H1 (cell line): Measurements from ENCODE around the gene ENOSF1. TPM values are rescaled to one million over a fixed set of nuclear protein-coding genes. Genes with fewer than 3 reads are reported as not detected.

ENCODE experiments used
- CTCF ChIA-PET: fragments of 300-600 bp; sonication (Branson Sonifier 250); formaldehyde crosslinking; loops from one replicate; lab custom pipeline; 2021; ENCODE audit not compliant: partially characterized antibody; lab: Charles Lee
- POLR2A ChIA-PET: fragments of 300-600 bp; sonication (Branson Sonifier 250); formaldehyde crosslinking; loops from one replicate; lab custom pipeline; 2021; ENCODE audit warnings: inconsistent platforms; ENCODE audit not compliant: partially characterized antibody; lab: Charles Lee
- DNase-seq, 2 experiments: peaks; one replicate each; pipeline versions ENCODE4 v3.0.0 to v3.0.0-alpha.2; 2010 to 2022; ENCODE audit warnings: low spot score in 2 of 2, low read depth in 1 of 2, mixed read lengths in 1 of 2
- FAIRE-seq: peaks from 2 replicates; lab custom pipeline; 2011; peaks lifted over from hg19 to GRCh38; lab: Jason Lieb, UNC
- H2AFZ ChIP-seq: 2 replicates; pipeline ENCODE4 v1.8.1; 2012; ENCODE audit warnings: low read length, inconsistent platforms
- H2AK5ac ChIP-seq: 2 replicates; pipeline ENCODE4 v1.6.1; 2013; ENCODE audit warnings: low read depth, low read length
- H2BK120ac ChIP-seq: replicated peaks from 2 replicates; pipeline ENCODE3; 2013; ENCODE audit warnings: low read depth, low read length, inconsistent platforms
- H2BK12ac ChIP-seq: 2 replicates; pipeline ENCODE4 v1.6.1; 2013; ENCODE audit warnings: low read depth, low read length
- H2BK15ac ChIP-seq: 2 replicates; pipeline ENCODE4 v1.6.1; 2013; ENCODE audit warnings: low read length
- H2BK20ac ChIP-seq: 2 replicates; pipeline ENCODE4 v1.6.1; 2013; ENCODE audit warnings: low read length
- H2BK5ac ChIP-seq: 2 replicates; pipeline ENCODE4 v1.6.1; 2013; ENCODE audit warnings: low read depth, low read length
- H3K14ac ChIP-seq: 2 replicates; pipeline ENCODE4 v1.6.1; 2013; ENCODE audit warnings: inconsistent platforms; ENCODE audit not compliant: insufficient read length
- H3K18ac ChIP-seq: 2 replicates; pipeline ENCODE4 v1.6.1; 2013; ENCODE audit warnings: low read length; ENCODE audit errors: extremely low read depth
- H3K23ac ChIP-seq: 2 replicates; pipeline ENCODE4 v1.6.1; 2013; ENCODE audit warnings: inconsistent platforms; ENCODE audit not compliant: insufficient read length
- H3K23me2 ChIP-seq: 2 replicates; pipeline ENCODE4 v1.6.1; 2013; ENCODE audit warnings: low read depth, low read length
- H3K27ac ChIP-seq: 2 replicates; pipeline ENCODE4 v1.6.1; 2011; ENCODE audit warnings: low read depth, low read length, inconsistent platforms
- H3K27me3 ChIP-seq, 4 experiments: replicated peaks in 1 of 4; 1 replicate in 1 of 4; 2 replicates in 3 of 4; pipeline versions ENCODE4 v1.6.1 to v1.8.1; 2011 to 2013; ENCODE audit warnings: low read length in 3 of 4, mild to moderate bottlenecking in 3 of 4, inconsistent platforms in 2 of 4, mixed read lengths in 2 of 4, moderate library complexity in 1 of 4; ENCODE audit not compliant: control insufficient read depth in 3 of 4, insufficient read depth in 3 of 4; ENCODE audit errors: extremely low read depth in 1 of 4
- H3K36me3 ChIP-seq, 4 experiments: 2 replicates each; pipeline versions ENCODE4 v1.6.1 to v1.8.1; 2011 to 2013; ENCODE audit warnings: mild to moderate bottlenecking in 4 of 4, low read length in 3 of 4, moderate library complexity in 2 of 4, control low read depth in 1 of 4, inconsistent platforms in 1 of 4; ENCODE audit not compliant: insufficient read depth in 4 of 4, control insufficient read depth in 2 of 4
- H3K4ac ChIP-seq: replicated peaks from 2 replicates; pipeline ENCODE3; 2013; ENCODE audit warnings: low read length, low read depth, mixed read lengths, inconsistent platforms; ENCODE audit not compliant: insufficient read length
- H3K4me1 ChIP-seq, 4 experiments: replicated peaks in 1 of 4; 1 replicate in 1 of 4; 2 replicates in 3 of 4; pipeline versions ENCODE4 v1.6.1 to v1.8.1; 2011 to 2013; ENCODE audit warnings: low read length in 3 of 4, inconsistent platforms in 2 of 4, mixed read lengths in 1 of 4; ENCODE audit not compliant: insufficient read depth in 4 of 4, control insufficient read depth in 3 of 4
- H3K4me2 ChIP-seq, 2 experiments: 2 replicates each; pipeline versions ENCODE4 v1.6.1 to v1.8.1; 2011 to 2013; ENCODE audit warnings: low read depth in 2 of 2, low read length in 2 of 2, control low read depth in 1 of 2, inconsistent platforms in 1 of 2, mild to moderate bottlenecking in 1 of 2; ENCODE audit not compliant: insufficient read depth in 1 of 2
- H3K4me3 ChIP-seq, 4 experiments: fragments of 200-600, 300-600 bp in 1 of 4; sonication (generic), shearing (Covaris generic), sonication (Bioruptor Twin) in 1 of 4; 2 replicates each; pipeline versions ENCODE4 v1.5.1 to v1.8.1; 2011 to 2016; ENCODE audit warnings: low read length in 4 of 4, low read depth in 3 of 4, control low read depth in 2 of 4, inconsistent platforms in 2 of 4, mild to moderate bottlenecking in 2 of 4, mixed read lengths in 1 of 4, moderate library complexity in 1 of 4; ENCODE audit not compliant: insufficient read depth in 2 of 4; ENCODE audit errors: extremely low read depth in 1 of 4
- H3K56ac ChIP-seq: replicated peaks from 2 replicates; pipeline ENCODE3; 2013; ENCODE audit warnings: low read depth, mild to moderate bottlenecking, mixed read lengths, low read length, inconsistent platforms; ENCODE audit not compliant: insufficient read length
- H3K79me1 ChIP-seq: 2 replicates; pipeline ENCODE4 v1.6.1; 2013; ENCODE audit warnings: low read depth, low read length, control low read depth
- H3K79me2 ChIP-seq, 2 experiments: 2 replicates each; pipeline versions ENCODE4 v1.6.1 to v1.8.1; 2012 to 2013; ENCODE audit warnings: low read length in 2 of 2, mild to moderate bottlenecking in 2 of 2, inconsistent platforms in 1 of 2; ENCODE audit not compliant: insufficient read depth in 2 of 2, control insufficient read depth in 1 of 2
- H3K9ac ChIP-seq, 4 experiments: replicated peaks in 1 of 4; 1 replicate in 1 of 4; 2 replicates in 3 of 4; pipeline versions ENCODE4 v1.6.1 to v1.8.1; 2011 to 2013; ENCODE audit warnings: low read depth in 3 of 4, low read length in 3 of 4, control low read depth in 2 of 4, mild to moderate bottlenecking in 2 of 4, moderate library complexity in 2 of 4, inconsistent platforms in 1 of 4; ENCODE audit errors: extremely low read depth in 1 of 4
- H3K9me3 ChIP-seq, 2 experiments: 2 replicates each; pipeline versions ENCODE4 v1.6.1 to v1.8.1; 2012 to 2013; ENCODE audit warnings: mild to moderate bottlenecking in 2 of 2, moderate library complexity in 2 of 2, control low read depth in 1 of 2, inconsistent platforms in 1 of 2, low read depth in 1 of 2, low read length in 1 of 2, mixed read lengths in 1 of 2; ENCODE audit not compliant: insufficient read depth in 2 of 2
- H4K20me1 ChIP-seq, 2 experiments: replicated peaks in 1 of 2; 2 replicates each; pipeline versions ENCODE3 to v1.8.1; 2011 to 2013; ENCODE audit warnings: inconsistent platforms in 2 of 2, low read length in 2 of 2, mild to moderate bottlenecking in 1 of 2; ENCODE audit not compliant: insufficient read depth in 2 of 2, control insufficient read depth in 1 of 2
- H4K5ac ChIP-seq: 2 replicates; pipeline ENCODE4 v1.6.1; 2013; ENCODE audit warnings: low read length, low read depth, mixed read lengths, inconsistent platforms; ENCODE audit not compliant: insufficient read length
- H4K8ac ChIP-seq: 2 replicates; pipeline ENCODE4 v1.8.0; 2013; ENCODE audit warnings: mild to moderate bottlenecking, moderate library complexity, low read length, inconsistent platforms; ENCODE audit not compliant: insufficient read depth; ENCODE audit errors: extremely low read depth
- H4K91ac ChIP-seq: replicated peaks from 2 replicates; pipeline ENCODE3; 2013; ENCODE audit warnings: low read length, mixed read lengths, inconsistent platforms; ENCODE audit not compliant: insufficient read length
- ASH2L ChIP-seq: fragments of 200-600, 300-600 bp; sonication (generic); IDR thresholded peaks from one replicate; pipeline ENCODE4 v1.7.1; 2017; ENCODE audit warnings: low read length
- BRCA1 ChIP-seq: IDR thresholded peaks from 2 replicates; pipeline ENCODE4 v1.6.1; 2012; ENCODE audit warnings: low read depth, low read length, improper control_type of control experiment
- CEBPB ChIP-seq: IDR thresholded peaks from 2 replicates; pipeline ENCODE4 v1.6.1; 2012; ENCODE audit warnings: low read depth, low read length
- CTBP2 ChIP-seq: IDR thresholded peaks from 2 replicates; pipeline ENCODE4 v1.7.0; 2011; ENCODE audit warnings: borderline replicate concordance, mild to moderate bottlenecking, moderate library complexity, mixed read lengths, low read length; ENCODE audit not compliant: insufficient read depth, insufficient read length
- GABPA ChIP-seq: IDR thresholded peaks from 2 replicates; pipeline ENCODE4 v1.6.1; 2011; ENCODE audit warnings: mild to moderate bottlenecking, low read length, moderate library complexity, borderline replicate concordance; ENCODE audit not compliant: insufficient read depth
- HDAC6 ChIP-seq: IDR thresholded peaks from one replicate; pipeline ENCODE4 v1.7.1; 2012; ENCODE audit warnings: low read depth, mild to moderate bottlenecking, inconsistent platforms, low read length, moderate library complexity
- KDM5A ChIP-seq: fragments of 200-600 bp; IDR thresholded peaks from 2 replicates; pipeline ENCODE4 v1.7.1; 2012; ENCODE audit warnings: mild to moderate bottlenecking, low read length, inconsistent platforms, mixed read lengths
- NANOG ChIP-seq: IDR thresholded peaks from 2 replicates; pipeline ENCODE4 v1.6.1; 2011; ENCODE audit warnings: low read length, low read depth, mild to moderate bottlenecking, inconsistent platforms; ENCODE audit not compliant: insufficient read depth, poor library complexity, severe bottlenecking
- POLR2A ChIP-seq, 2 experiments: IDR thresholded peaks; 1 replicate in 1 of 2; 2 replicates in 1 of 2; pipeline ENCODE4 v1.6.1; 2011; ENCODE audit warnings: low read depth in 2 of 2, low read length in 2 of 2, mild to moderate bottlenecking in 2 of 2; ENCODE audit errors: control extremely low read depth in 1 of 2
- RBBP5 ChIP-seq: IDR thresholded peaks from 2 replicates; pipeline ENCODE4 v1.7.1; 2012; ENCODE audit warnings: low read depth, mild to moderate bottlenecking, inconsistent platforms, low read length, moderate library complexity, borderline replicate concordance
- RNF2 ChIP-seq: fragments of 200-900, 300-1000 bp; sonication (generic); IDR thresholded peaks from 2 replicates; pipeline ENCODE4 v1.7.1; 2016; ENCODE audit warnings: borderline replicate concordance, low read depth, mild to moderate bottlenecking, antibody characterized with exemption, low read length; ENCODE audit not compliant: poor library complexity, severe bottlenecking; ENCODE audit errors: missing control alignments
- RXRA ChIP-seq: IDR thresholded peaks from 2 replicates; pipeline ENCODE4 v1.6.1; 2011; ENCODE audit warnings: low read depth, mild to moderate bottlenecking, low read length, moderate library complexity; ENCODE audit not compliant: insufficient read depth
- SIRT6 ChIP-seq: IDR thresholded peaks from one replicate; pipeline ENCODE4 v1.7.1; 2012; ENCODE audit warnings: low read length, inconsistent platforms
- TBP ChIP-seq: IDR thresholded peaks from 2 replicates; pipeline ENCODE4 v1.6.1; 2011; ENCODE audit warnings: low read depth, low read length, improper control_type of control experiment
- WGBS, 2 experiments: shearing (Covaris generic) in 1 of 2; methylation state at CpG; one replicate each; pipeline versions ENCODE4 v1.1.6 to v1.1.7; 2013 to 2015; ENCODE audit warnings: low lambda C conversion rate in 2 of 2, mixed read lengths in 2 of 2, inconsistent platforms in 1 of 2, low coverage in 1 of 2, missing lambda C conversion rate in 1 of 2; ENCODE audit not compliant: insufficient replicate concordance in 2 of 2, insufficient coverage in 1 of 2, insufficient read length in 1 of 2; ENCODE audit errors: extremely low coverage in 1 of 2, missing lambda C conversion rate in 1 of 2; 5-methylcytosine and 5-hydroxymethylcytosine counted together
- polyA plus RNA-seq, 7 experiments: library from polyadenylated mRNA; depleted of rRNA in 3 of 7; stranded (reverse) in 5 of 7; unstranded in 2 of 7; fragments of >200 nt in 5 of 7; fragments of 200-250 nt in 2 of 7; gene quantifications; 1 replicate in 5 of 7; 2 replicates in 1 of 7; 4 replicates in 1 of 7; pipeline versions ENCODE4 v1.2.1 to v1.2.3, GENCODE V29; 2011 to 2013; ENCODE audit warnings: missing spikeins in 2 of 7, mixed read lengths in 2 of 7
- total RNA-seq: library from RNA; stranded (reverse); fragmentation: NEBNext Ultra II Directional; extraction: Animal tissue kit (Norgen Biotek cat#: 25700); gene quantifications from 2 replicates; pipeline ENCODE4 v1.2.1, GENCODE V29; 2021

The ENOSF1 gene
- total and polyA plus RNA-seq, 2 of the 8 experiments (the other 6 are each of a cell fraction or from before 2014, with no cell fraction given): 15.4 to 26.4 TPM

DNA sequence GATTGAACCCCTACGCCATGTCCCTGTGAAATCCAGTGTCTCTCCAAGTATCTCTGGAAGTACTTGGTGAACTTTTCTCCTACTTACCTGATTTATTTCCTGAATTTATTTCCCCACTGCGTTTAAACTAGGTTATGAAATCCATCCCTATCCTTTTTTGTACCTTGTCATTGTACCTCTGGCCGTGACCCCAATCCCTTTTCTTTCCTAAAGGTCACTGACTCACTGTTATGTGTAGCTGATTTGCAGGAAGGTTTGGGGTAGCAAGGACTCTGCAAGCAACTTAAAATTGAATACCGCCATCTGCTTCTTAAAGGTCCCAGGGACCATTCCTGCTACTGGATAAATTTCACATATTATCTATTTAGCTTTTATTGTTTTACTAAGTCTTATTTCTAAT lies 4.6 kb upstream of the ENOSF1 start:
- CTCF ChIA-PET: interaction anchor here (0.6 to 1.8 kb wide), 5 partner anchors 16 to 114 kb away, joined by 3 to 6 read pairs (median 4); no protein-coding TSS in a partner anchor
- H3K36me3 ChIP-seq: no peaks in the 10 kb centered on the region
- H2BK15ac ChIP-seq: no peak overlapping the region
- H3K4ac ChIP-seq: no peak overlapping the region
- H3K23ac ChIP-seq: no peak overlapping the region
- no peaks in the 10 kb centered on the region for H3K23me2 ChIP-seq
- POLR2A ChIA-PET: interaction anchor here (1.6 kb wide), 1 partner anchor 10 kb away, joined by 3 read pairs; no protein-coding TSS in a partner anchor
- no peak overlapping the region for H2AK5ac ChIP-seq
- no peak for DNase-seq
- no peaks in the 10 kb centered on the region for H3K27me3 ChIP-seq
- H4K91ac ChIP-seq: no peak overlapping the region
- no peak overlapping the region for H2BK5ac ChIP-seq
- no peaks in the 10 kb centered on the region for H3K9me3 ChIP-seq
- H3K4me3 ChIP-seq: no peak overlapping the region
- H2BK20ac ChIP-seq: no peak overlapping the region
- no peaks in the 10 kb centered on the region; a peak in 1 of 7 replicates for H3K4me1 ChIP-seq
- H4K20me1 ChIP-seq: no peaks in the 10 kb centered on the region
- H4K5ac ChIP-seq: no peak overlapping the region
- no peak for FAIRE-seq
- no peak overlapping the region for H4K8ac ChIP-seq
- H3K14ac ChIP-seq: no peak overlapping the region
- whole genome bisulfite sequencing, 2 experiments: 80% methylated on average over 4 of the region's 4 CpGs; no CpG with 5 or more reads in 1 of the 2 experiments
- H2BK12ac ChIP-seq: no peak overlapping the region
- H3K79me2 ChIP-seq: no peaks in the 10 kb centered on the region
- H3K79me1 ChIP-seq: no peaks in the 10 kb centered on the region
- no peak overlapping the region for H3K56ac ChIP-seq
- no peak overlapping the region for H3K4me2 ChIP-seq
- H3K18ac ChIP-seq: no peak overlapping the region
- no peak overlapping the region for H3K9ac ChIP-seq
- H2AFZ ChIP-seq: no peak overlapping the region
- no peak overlapping the region for H2BK120ac ChIP-seq
- H3K27ac ChIP-seq: no peak overlapping the region
- TF ChIP-seq RNF2: no peak
- TF ChIP-seq CTBP2: no peak
- no peak for TF ChIP-seq CEBPB
- TF ChIP-seq RXRA: no peak
- TF ChIP-seq TBP: no peak
- no peak for TF ChIP-seq GABPA
- TF ChIP-seq SIRT6: no peak
- TF ChIP-seq KDM5A: no peak
- no peak for TF ChIP-seq HDAC6
- no peak for TF ChIP-seq NANOG
- no peak for TF ChIP-seq ASH2L
- TF ChIP-seq RBBP5: no peak
- no peak for TF ChIP-seq POLR2A (IDR thresholded peaks at IDR 0.05; ENCODE audit: control extremely low read depth in 1 of 2, low read depth in 2 of 2, low read length in 2 of 2)
- TF ChIP-seq BRCA1: no peak
